HG03521 (cell line): ENCODE results near the gene RAB8A.

Experiments
- ATAC-seq: cut with Tn5 transposase; IDR thresholded peaks from one replicate; pipeline ENCODE4 v1.9.1; 2021; ENCODE audit warnings: mild to moderate bottlenecking, moderate library complexity; ENCODE audit not compliant: unreplicated experiment

The RAB8A gene

DNA sequence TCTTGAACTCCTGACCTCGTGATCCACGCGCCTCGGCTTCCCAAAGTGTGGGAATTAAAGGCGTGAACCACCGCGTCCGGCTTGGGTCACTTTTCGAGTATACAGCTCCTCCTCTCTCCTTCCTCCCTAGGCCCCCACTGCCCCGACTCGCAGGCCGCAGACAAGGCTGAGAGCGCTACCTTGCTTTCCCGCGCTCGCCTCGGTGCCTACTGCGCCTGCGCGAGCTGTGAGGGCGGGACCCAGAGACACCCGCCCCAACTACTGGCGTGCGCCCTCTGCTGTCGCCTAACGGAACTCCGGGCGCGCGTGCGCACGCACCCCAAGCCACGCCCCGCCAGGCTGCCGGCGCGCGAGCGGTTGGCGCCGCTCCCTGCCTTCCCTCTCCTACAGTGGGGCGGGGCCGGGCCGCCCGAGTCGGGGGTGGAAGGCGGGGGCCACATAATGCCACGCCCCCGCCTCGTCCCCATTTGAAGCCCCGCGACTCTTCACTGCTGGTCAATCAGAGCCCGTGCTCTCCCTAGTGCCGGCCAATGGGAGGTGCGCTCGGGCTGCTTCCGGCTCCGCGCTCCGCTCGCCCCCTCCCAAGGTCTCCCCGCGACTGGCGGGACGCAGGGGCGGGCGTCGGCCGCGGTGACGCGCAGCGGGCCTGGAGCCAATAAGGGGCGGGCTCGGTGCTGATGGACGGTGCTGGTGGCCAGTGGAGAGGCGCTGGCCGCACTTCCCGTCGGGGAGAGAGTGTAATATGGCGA is at the start of gene RAB8A:
Gene RAB8A (plus strand): TSS at position 730 of the 749 bp plus-strand sequence. CDS start 13 bp downstream, at position 743.
- ATAC-seq, result peak; percentile 91

DNA sequence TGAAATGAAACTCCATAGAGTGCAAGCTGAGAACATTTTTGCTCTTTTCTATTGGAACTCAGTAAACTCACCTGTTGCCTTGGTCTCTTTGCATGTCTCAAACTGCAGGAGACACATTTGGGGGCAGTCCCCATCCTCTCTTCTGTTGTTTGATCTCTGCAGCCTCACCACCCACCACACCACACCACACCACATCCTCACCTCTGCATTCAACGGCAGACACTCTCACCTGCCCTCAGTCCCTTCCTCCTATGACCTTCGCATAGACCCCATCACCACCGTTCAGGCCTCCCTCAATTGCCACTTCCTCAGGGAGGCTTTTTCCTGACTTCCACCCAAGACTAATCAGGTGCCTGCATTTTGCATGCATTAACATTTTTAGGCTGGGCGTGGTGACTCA is 49.7 kb upstream of the RAB8A start:
- no peak for ATAC-seq

- no peak for ATAC-seq
Observed at GRCh38 chr19:16062789-16063188, 48.9 kb upstream of the RAB8A start.

DNA sequence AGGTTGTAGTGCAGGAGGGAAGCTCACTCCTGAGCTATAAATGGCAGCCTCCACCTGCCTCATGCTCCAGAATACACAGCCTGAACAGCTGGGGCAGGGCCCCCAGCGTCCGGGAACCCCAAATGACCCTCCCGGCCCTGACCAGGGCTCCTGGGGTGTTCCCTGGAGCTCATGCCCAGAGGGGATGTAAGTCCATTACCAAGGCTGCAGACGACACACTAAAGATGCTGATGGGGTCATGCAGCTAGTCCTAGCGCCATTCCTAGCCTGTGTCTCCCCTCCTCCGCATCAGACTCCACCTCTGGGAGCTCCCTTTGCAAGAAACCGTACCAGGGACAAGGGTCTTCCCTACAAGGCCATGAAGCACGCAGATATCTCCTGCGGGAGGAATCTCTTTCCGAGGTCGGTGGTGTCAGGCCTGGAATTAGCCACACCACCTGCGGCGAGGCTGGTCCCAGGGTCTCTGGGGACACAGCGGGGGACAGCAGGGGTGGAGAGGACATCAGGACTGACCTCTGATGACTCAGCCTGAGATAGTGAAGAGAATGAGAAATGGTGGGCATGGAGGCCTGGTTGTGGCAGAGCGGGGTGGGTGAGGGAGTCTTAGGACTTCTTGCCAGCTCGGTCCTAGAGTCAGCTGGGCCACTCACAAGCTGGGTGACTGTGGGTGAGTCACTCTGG is 47.3 kb upstream of the RAB8A start:
- ATAC-seq, result no peak

GRCh38 chr19:16066611-16067104 is 45.0 kb upstream of the RAB8A start:
- no peak for ATAC-seq

DNA sequence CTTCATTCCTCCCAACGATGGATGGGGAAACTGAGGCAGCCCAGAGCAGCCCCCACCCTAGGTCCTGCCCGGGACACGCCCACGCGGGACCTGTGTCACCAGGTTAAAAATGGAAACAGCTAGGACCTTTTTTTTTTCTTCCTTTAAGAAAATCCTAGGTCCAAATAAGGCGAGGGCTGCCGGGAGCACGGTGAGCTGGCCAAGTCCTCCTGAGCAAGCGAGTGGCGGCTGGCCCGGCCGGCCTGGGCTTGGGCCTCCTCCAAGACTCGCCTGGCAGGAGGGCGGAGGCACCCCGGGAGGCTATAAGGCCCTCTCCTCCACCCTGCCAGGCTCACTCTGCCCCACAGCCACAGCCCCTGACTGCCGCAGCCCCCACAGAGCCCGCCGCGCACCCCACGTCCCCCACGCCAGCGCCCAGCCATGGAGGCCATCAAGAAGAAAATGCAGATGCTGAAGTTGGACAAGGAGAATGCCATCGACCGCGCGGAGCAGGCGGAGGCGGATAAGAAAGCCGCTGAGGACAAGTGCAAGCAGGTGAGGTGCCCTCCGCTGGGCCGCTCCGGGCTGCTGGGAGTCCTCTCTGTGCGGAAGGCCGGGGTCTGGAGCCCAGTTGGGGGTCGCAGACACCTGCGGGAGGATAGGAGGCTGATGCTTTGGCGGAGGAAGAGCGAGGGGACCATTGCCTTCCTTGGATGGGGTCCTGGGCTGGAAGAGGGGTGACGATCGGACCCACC is 44.3 kb upstream of the RAB8A start:
- ATAC-seq, result no peak

DNA sequence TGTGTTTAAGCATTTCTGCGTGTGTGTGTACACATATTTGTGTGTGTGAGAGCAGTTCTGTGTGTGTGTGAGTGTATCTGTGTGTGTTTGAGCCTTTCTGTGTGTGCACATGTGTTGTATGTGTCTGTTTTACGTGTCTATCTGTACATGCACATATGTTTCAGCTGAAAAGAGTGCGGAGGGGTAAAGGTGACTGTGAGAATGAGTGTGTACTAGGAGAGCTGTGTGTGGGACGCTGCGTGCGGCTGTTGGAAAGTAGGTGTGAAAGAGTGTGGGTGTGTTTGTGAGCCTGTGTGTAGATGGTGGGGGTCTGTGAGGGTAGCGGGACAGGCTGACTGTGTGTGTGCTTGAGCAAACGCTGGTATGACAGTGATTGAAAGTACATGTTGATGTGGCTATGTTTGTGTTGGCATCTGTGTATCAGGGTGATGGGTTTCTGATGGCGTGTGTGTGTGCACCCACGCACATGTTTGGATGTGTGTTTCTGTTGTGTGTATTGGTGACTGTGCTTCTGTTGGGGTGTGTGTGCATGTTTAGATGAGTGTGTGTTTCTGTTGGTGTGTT is 42.9 kb upstream of the RAB8A start:
- no peak for ATAC-seq

- ATAC-seq, result no peak
Observed at GRCh38 chr19:16069813-16070365, 41.8 kb upstream of the RAB8A start.

DNA sequence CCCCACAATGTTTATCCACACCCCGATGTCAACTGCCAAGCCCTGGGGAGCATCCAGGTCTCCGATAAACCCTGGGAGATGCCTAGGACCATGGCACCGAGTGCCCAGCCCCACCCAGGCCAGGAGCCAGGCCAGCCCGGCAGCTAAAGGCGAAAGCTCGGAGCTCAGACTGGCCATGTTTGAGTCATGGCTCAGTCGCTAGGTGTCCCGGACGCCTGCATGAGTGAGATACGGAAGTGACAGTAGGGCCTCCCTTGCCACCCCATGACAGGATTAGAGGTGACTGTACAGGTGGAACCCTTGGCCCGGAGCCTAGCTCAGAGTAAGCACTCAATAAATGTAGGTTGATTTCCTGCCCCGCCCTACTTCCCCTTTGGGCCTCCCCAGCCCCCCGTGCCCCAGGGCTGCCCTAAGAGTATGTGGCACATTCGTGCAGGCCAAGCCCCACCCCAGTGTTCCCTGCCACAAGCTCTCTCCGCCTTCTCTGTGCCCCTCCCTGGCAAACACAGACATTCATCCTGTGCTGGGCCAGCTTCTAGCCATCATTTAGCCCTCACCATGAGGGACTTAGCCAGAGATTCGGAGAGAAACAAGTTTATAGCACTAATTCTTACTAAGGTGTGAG is 41.2 kb upstream of the RAB8A start:
- no peak for ATAC-seq

DNA sequence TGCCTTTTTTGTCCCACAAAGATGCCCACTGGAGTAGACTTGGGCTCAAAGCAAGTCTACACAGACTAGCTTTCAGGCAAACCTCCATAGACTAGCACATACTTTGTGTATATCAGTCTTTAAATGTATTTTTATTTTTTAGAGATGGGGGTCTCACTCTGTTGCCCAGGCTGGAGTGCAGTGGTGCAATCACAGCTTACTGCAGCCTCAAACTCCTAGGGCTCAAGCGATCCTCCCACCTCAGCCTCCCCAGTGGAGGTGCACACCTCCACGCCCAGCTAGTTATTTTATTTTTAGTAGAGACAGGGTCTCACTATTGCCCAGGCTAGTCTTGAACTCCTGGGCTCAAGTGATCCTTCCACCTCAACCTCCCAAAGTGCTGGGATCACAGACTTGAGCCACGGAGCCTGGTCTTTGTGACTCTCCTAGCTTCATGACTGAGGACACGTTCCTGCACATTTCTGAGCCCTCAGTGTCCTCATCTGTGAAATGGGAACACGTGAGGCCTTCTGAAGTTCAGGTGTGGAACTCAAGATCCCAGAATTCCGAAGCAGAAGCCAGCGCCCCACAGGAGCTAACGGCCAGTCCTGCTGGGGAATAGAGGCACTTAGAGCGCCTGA is 40.5 kb upstream of the RAB8A start:
- ATAC-seq, result no peak

DNA sequence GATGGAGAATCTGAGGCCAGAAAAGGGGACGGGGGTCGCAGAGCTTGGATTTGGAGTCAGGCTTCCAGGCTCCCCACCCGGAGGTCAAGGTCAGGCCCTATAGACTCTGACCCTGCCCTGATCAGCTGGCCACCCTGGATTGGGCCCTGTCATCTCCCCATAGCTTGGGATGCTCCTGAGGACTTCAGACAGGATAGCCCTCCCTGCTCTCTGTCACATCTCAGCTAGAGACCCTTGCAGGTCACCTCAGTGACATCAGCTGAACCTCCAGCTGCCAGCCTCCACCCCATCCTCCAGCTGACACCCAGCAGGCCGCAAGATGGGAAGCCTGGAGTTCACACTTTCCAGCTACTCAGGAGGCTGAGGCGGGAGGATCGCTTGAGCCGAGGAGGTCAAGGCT is 38.2 kb upstream of the RAB8A start:
- no peak for ATAC-seq

DNA sequence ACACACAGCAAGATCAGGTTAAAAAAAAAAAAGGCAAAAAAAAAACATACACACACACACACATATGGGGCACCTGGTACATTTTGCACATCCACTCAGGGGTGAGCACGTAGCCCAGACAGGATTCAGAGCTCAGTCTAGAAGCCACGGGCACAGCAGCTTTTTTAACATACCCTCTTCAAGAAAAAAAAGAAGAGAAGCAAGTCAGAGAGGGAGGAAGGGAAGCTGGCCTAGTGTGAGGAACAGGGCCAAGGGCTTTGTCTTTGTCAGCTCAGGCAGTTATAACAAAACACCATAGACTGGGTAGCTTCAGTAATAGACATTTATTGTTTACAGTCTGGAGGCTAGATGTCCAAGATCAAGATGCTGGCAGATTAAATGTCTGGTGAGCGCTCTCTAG is 37.7 kb upstream of the RAB8A start:
- ATAC-seq, result no peak

DNA sequence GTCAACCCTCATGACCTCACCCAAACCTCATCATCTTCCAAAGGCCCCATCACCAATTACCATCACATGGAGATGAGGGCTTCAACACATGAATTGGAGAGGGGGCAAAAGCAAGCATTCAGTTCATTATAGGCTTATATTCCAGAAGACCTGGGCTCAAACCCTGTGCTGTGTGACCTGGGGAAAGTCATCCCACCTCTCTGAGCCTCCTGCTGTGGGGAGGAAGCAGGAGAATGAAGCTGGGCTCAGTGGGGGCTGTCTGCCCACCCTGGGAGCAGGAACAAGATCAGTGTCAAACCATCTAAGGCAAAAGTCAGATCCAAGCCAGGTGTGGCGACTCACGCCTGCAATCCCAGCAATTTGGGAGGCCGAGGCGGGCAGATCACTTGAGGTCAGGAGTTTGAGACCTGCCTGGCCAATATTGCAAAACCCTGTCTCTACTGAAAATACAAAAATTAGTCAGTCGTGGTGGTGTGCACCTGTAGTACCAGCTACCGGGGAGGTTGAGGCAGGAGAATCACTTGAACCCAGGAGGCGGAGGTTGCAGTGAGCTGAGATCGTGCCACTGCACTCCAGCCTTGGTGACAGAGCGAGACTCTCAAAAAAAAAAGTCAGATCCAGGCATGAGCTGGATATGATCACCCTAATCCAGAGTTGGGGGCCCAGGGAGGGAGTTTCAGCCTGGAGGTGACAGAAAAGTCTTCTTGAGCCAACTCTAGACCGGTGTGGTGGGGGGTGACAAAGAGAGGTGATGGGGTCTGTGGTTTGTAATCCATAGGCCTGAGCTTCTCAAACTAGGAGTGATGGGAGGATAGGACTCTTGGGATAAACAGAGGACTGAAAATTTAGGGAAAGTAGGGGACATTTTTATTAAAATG is 37.0 kb upstream of the RAB8A start:
- no peak for ATAC-seq

DNA sequence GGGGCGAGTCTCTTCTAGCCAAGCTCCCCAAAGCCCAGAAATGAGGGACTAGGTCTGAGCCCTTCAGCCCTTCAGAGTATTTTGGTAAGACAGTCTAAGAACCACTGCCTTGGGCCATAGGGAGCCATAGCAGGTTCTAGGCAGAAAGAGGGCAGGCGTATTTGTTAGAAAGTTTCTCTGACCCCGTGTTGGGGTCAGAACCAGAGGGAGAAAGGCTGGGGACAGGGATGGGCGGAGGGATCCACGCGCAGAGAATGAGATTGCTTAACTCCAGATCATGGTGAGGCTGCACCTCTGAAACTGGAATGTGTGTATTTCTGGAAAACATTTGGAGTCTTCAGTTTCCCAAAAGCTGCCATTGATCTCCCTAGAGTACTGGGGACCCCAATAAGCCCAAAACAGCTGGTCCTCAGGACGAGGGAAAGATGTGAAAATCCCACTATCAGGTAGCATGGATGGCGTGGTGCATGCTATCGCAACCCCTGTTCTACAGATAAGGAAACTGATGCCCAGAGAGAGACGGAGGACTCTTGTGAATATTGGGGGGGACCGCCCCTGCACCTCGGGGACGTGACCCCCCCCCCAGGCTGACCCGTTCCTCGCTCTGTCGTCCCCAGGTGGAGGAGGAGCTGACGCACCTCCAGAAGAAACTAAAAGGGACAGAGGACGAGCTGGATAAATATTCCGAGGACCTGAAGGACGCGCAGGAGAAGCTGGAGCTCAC is 36.1 kb upstream of the RAB8A start:
- no peak for ATAC-seq

GRCh38 chr19:16076154-16076957 is 35.3 kb upstream of the RAB8A start, which contains the start of gene TPM4:
TSS of gene TPM4 (plus strand) at chr19:16076495. CDS start at chr19:16076566, 71 bp downstream.
- ATAC-seq, result peak; percentile 51

- no peak for ATAC-seq
Observed at GRCh38 chr19:16076958-16077611, 34.6 kb upstream of the RAB8A start.
